DOHH2 (cell line): ENCODE results near the gene NCKIPSD.

ENCODE experiments used
- H3F3A ChIP-seq: fragments of 200-600 bp; sonication (generic), shearing (Covaris generic); 2 replicates; pipeline ENCODE4 v1.6.0; 2016; ENCODE audit warnings: antibody characterized with exemption, mild to moderate bottlenecking; ENCODE audit not compliant: control insufficient read depth, insufficient read depth
- H3K27ac ChIP-seq: fragments of 200-600 bp; sonication (generic); 2 replicates; pipeline ENCODE4 v1.5.1; 2014; ENCODE audit warnings: low read depth, mild to moderate bottlenecking, low read length, moderate library complexity
- H3K27me3 ChIP-seq: fragments of 200-600 bp; sonication (generic); 2 replicates; pipeline ENCODE4 v1.6.1; 2014; ENCODE audit warnings: mild to moderate bottlenecking, low read length, mixed read lengths; ENCODE audit not compliant: control insufficient read depth
- H3K36me3 ChIP-seq: fragments of 200-600 bp; sonication (generic); 2 replicates; pipeline ENCODE4 v1.6.1; 2014; ENCODE audit warnings: mild to moderate bottlenecking, low read length, moderate library complexity, mixed read lengths; ENCODE audit not compliant: control insufficient read depth
- H3K4me1 ChIP-seq: fragments of 200-600 bp; sonication (generic); 2 replicates; pipeline ENCODE4 v1.6.1; 2014; ENCODE audit warnings: mild to moderate bottlenecking, low read length, mixed read lengths; ENCODE audit not compliant: control insufficient read depth
- H3K4me2 ChIP-seq: fragments of 200-600 bp; sonication (generic); 2 replicates; pipeline ENCODE4 v1.6.0; 2014; ENCODE audit warnings: mild to moderate bottlenecking, low read length, moderate library complexity
- H3K4me3 ChIP-seq: fragments of 200-600 bp; sonication (generic); 2 replicates; pipeline ENCODE4 v1.5.1; 2014; ENCODE audit warnings: mild to moderate bottlenecking, low read length, mixed read lengths
- H3K79me2 ChIP-seq: fragments of 200-600 bp; sonication (generic); 2 replicates; pipeline ENCODE4 v1.6.1; 2014; ENCODE audit warnings: mild to moderate bottlenecking, low read length, mixed read lengths; ENCODE audit not compliant: control insufficient read depth
- H3K9me2 ChIP-seq: fragments of 200-600 bp; sonication (generic); replicated peaks from 2 replicates; pipeline ENCODE4 v1.6.1; 2014; ENCODE audit warnings: mild to moderate bottlenecking, low read length, mixed read lengths; ENCODE audit not compliant: control insufficient read depth
- H3K9me3 ChIP-seq: fragments of 200-600 bp; sonication (generic); 2 replicates; pipeline ENCODE4 v1.6.1; 2014; ENCODE audit warnings: antibody characterized with exemption, low read length, mixed read lengths; ENCODE audit not compliant: control insufficient read depth, insufficient read depth
- H4K20me1 ChIP-seq: fragments of 200-600 bp; sonication (generic); 2 replicates; pipeline ENCODE4 v1.6.0; 2014; ENCODE audit warnings: low read depth, mild to moderate bottlenecking, antibody characterized with exemption, low read length, moderate library complexity; ENCODE audit not compliant: control insufficient read depth, insufficient read depth
- CTCF ChIP-seq: fragments of 200-600 bp; sonication (generic); IDR thresholded peaks from one replicate; pipeline ENCODE4 v1.5.1; 2014; ENCODE audit warnings: antibody characterized with exemption, mild to moderate bottlenecking, low read depth, low read length; ENCODE audit not compliant: poor library complexity, severe bottlenecking
- EZH2phosphoT487 ChIP-seq: fragments of 200-600 bp; sonication (generic); IDR thresholded peaks from 2 replicates; pipeline ENCODE4 v1.6.1; 2017; ENCODE audit warnings: borderline replicate concordance, mild to moderate bottlenecking, antibody characterized with exemption, low read length, moderate library complexity, mixed read lengths

NCKIPSD gene

GRCh38 chr3:48678056-48678455 is 7.7 kb downstream of the NCKIPSD start:
- Histone ChIP-seq H3K27me3 (no peaks in the 10 kb centered on the region), H3K4me1 (peaks cover 20% of the 10 kb centered on the region), H3F3A (no peaks in the 10 kb centered on the region), H3K4me2 (no peak overlapping the region), H3K79me2 (no peaks in the 10 kb centered on the region; the same call in 1 of the 2 replicates), H3K36me3 (peaks cover 75% of the 10 kb centered on the region), H3K9me3 (no peaks in the 10 kb centered on the region), H3K27ac (no peak overlapping the region), H4K20me1 (no peaks in the 10 kb centered on the region), H3K9me2 (no peaks in the 10 kb centered on the region), H3K4me3 (no peak overlapping the region)
- no peak for TF ChIP-seq EZH2phosphoT487
- no peak for TF ChIP-seq CTCF

- H3K4me1 ChIP-seq, result peaks cover 11% of the 10 kb centered on the region
- TF ChIP-seq EZH2phosphoT487 (no peak), CTCF (no peak)
- no peak overlapping the region for H3K27ac ChIP-seq
- H3K27me3 ChIP-seq, result no peaks in the 10 kb centered on the region
- H3K36me3 ChIP-seq, result peaks cover 55% of the 10 kb centered on the region
- no peaks in the 10 kb centered on the region for H3F3A ChIP-seq
- no peaks in the 10 kb centered on the region for H3K9me3 ChIP-seq
- no peaks in the 10 kb centered on the region for H3K9me2 ChIP-seq
- H4K20me1 ChIP-seq, result no peaks in the 10 kb centered on the region
- H3K4me2 ChIP-seq, result no peak overlapping the region
- no peaks in the 10 kb centered on the region for H3K79me2 ChIP-seq
- no peak overlapping the region for H3K4me3 ChIP-seq
Measured at GRCh38 chr3:48674505-48674904, 11.2 kb downstream of the NCKIPSD start.

GRCh38 chr3:48672522-48672921 is 13.2 kb downstream of the NCKIPSD start:
- Histone ChIP-seq H3F3A (no peaks in the 10 kb centered on the region; the same call in 1 of the 2 replicates), H3K4me2 (no peak overlapping the region), H3K36me3 (peaks cover 35% of the 10 kb centered on the region), H3K9me2 (no peaks in the 10 kb centered on the region), H3K4me1 (peaks cover 9% of the 10 kb centered on the region), H3K27me3 (no peaks in the 10 kb centered on the region), H3K27ac (no peak overlapping the region), H3K79me2 (no peaks in the 10 kb centered on the region), H3K4me3 (no peak overlapping the region), H4K20me1 (no peaks in the 10 kb centered on the region), H3K9me3 (no peaks in the 10 kb centered on the region)
- TF ChIP-seq EZH2phosphoT487, result no peak
- no peak for TF ChIP-seq CTCF
